ENCODE results near the gene MTPN. TPM values are rescaled to one million over a fixed set of nuclear protein-coding genes. Genes with fewer than 3 reads are reported as not detected.

MTPN gene
- total RNA-seq, 1 donor from 2014 or later, result 114 TPM

- no peak for TF ChIP-seq CTCF (conservative IDR thresholded peaks at IDR 0.05)
- Mint-ChIP-seq H3K27ac (ENCODE audit: unreplicated experiment) (peak overlapping the region; percentile 60), H3K4me1 (peaks cover 21% of the 10 kb centered on the region), H3K36me3 (ENCODE audit: low read depth) (no peaks in the 10 kb centered on the region), H3K4me3 (no peak overlapping the region), H3K27me3 (ENCODE audit: low read depth) (no peaks in the 10 kb centered on the region), H3K9me3 (no peaks in the 10 kb centered on the region)
- no peak for DNase-seq (ENCODE audit: low read depth, low spot score)
Measured at GRCh38 chr7:135933509-135934188, 43.5 kb downstream of the MTPN start.

GRCh38 chr7:135932131-135932530 lies 45.0 kb downstream of the MTPN start:
- no peak for DNase-seq (ENCODE audit: low read depth, low spot score)
- Mint-ChIP-seq H3K4me1 (peaks cover 21% of the 10 kb centered on the region), H3K36me3 (ENCODE audit: low read depth) (no peaks in the 10 kb centered on the region)

GRCh38 chr7:135930565-135931461 lies 46.3 kb downstream of the MTPN start:
- Mint-ChIP-seq H3K27me3 (ENCODE audit: low read depth) (no peaks in the 10 kb centered on the region), H3K4me1 (peaks cover 21% of the 10 kb centered on the region)
- DNase-seq (ENCODE audit: low read depth, low spot score), result no peak

More at GRCh38 chr7:135932131-135932530, 45.0 kb downstream of the MTPN start:
- no peak overlapping the region for H3K4me3 Mint-ChIP-seq
- TF ChIP-seq CTCF (conservative IDR thresholded peaks at IDR 0.05), result no peak
- no peak overlapping the region for H3K27ac Mint-ChIP-seq (ENCODE audit: unreplicated experiment)
- H3K9me3 Mint-ChIP-seq, result no peaks in the 10 kb centered on the region
- no peaks in the 10 kb centered on the region for H3K27me3 Mint-ChIP-seq (ENCODE audit: low read depth)

GRCh38 chr7:135929722-135930141 lies 47.4 kb downstream of the MTPN start:
- no peaks in the 10 kb centered on the region for H3K27me3 Mint-ChIP-seq (ENCODE audit: low read depth)
- H3K4me1 Mint-ChIP-seq, result peaks cover 21% of the 10 kb centered on the region
- DNase-seq (ENCODE audit: low read depth, low spot score), result no peak
- no peaks in the 10 kb centered on the region for H3K9me3 Mint-ChIP-seq
- TF ChIP-seq CTCF (conservative IDR thresholded peaks at IDR 0.05), result no peak
- no peak overlapping the region for H3K27ac Mint-ChIP-seq (ENCODE audit: unreplicated experiment)
- H3K36me3 Mint-ChIP-seq (ENCODE audit: low read depth), result peaks cover 7% of the 10 kb centered on the region
- no peak overlapping the region for H3K4me3 Mint-ChIP-seq

More at GRCh38 chr7:135930565-135931461, 46.3 kb downstream of the MTPN start:
- H3K9me3 Mint-ChIP-seq, result no peaks in the 10 kb centered on the region
- no peak for TF ChIP-seq CTCF (conservative IDR thresholded peaks at IDR 0.05)
- peaks cover 7% of the 10 kb centered on the region for H3K36me3 Mint-ChIP-seq (ENCODE audit: low read depth)
- H3K4me3 Mint-ChIP-seq, result no peak overlapping the region
- H3K27ac Mint-ChIP-seq (ENCODE audit: unreplicated experiment), result no peak overlapping the region

GRCh38 chr7:135929249-135929648 lies 47.9 kb downstream of the MTPN start:
- Mint-ChIP-seq H3K4me3 (no peak overlapping the region), H3K36me3 (ENCODE audit: low read depth) (peaks cover 7% of the 10 kb centered on the region), H3K27me3 (ENCODE audit: low read depth) (no peaks in the 10 kb centered on the region), H3K9me3 (no peaks in the 10 kb centered on the region), H3K27ac (ENCODE audit: unreplicated experiment) (no peak overlapping the region), H3K4me1 (peaks cover 21% of the 10 kb centered on the region)
- TF ChIP-seq CTCF (conservative IDR thresholded peaks at IDR 0.05), result no peak
- DNase-seq (ENCODE audit: low read depth, low spot score), result no peak
